CD4-positive, alpha-beta T cell treated with Interleukin-1 beta for 1 hour (primary cell): ENCODE results near the gene MFSD2B.
A peak's percentile ranks its signal among the peaks of the same experiment; 100 is the strongest.
"Not testable (repeated sequence)": the region's sequence is repeated elsewhere in the genome, so short reads cannot be mapped to it uniquely, and the experiment has no call there.

ENCODE experiments used
- DNase-seq, 2 donors: peaks; one replicate each; pipeline ENCODE4 v3.0.0-alpha.2; 2020 to 2022

Gene MFSD2B, protein sequence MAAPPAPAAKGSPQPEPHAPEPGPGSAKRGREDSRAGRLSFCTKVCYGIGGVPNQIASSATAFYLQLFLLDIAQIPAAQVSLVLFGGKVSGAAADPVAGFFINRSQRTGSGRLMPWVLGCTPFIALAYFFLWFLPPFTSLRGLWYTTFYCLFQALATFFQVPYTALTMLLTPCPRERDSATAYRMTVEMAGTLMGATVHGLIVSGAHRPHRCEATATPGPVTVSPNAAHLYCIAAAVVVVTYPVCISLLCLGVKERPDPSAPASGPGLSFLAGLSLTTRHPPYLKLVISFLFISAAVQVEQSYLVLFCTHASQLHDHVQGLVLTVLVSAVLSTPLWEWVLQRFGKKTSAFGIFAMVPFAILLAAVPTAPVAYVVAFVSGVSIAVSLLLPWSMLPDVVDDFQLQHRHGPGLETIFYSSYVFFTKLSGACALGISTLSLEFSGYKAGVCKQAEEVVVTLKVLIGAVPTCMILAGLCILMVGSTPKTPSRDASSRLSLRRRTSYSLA

DNA sequence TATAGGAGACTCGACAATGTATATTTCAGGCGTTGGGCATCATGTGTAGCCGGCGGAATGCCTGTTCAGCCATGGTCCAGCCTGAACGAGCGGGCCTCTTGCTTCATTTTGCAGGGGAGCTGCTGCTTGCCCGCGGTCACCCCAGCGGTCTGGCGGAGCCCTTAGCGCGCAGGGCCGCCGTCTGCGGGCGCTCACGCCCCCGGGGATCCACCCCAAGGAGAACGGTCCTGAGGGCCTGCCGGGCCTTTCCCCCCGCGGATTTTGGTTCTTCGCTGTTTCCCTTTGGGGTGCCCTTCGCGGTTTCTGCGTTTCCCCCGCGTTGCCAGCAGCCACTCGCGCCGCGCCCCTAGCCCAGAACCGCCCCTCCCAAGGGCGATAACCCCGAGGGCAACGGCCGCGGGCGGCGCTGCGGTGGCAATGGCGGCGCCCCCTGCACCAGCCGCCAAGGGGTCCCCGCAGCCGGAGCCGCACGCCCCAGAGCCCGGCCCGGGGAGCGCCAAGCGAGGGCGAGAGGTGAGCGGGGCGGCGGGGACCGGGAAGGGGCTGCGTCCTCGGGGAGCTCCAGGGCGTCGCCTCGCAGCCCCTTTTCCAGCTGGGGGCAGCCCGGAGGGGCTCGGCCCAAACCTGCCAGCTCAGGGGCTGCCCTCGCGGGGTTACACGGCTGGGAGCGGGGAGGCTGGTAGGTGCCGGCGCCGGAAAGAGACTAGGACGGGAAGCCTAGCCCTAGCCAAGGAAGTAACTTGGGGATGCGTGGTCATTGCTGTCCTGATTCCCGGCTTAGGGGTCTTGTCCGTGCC is at the start of gene MFSD2B:
Gene MFSD2B, plus strand, starts transcription at position 406 of the 797 bp plus-strand sequence. Its CDS starts 12 bp downstream, at position 418.
- no peak for DNase-seq

- no peak for DNase-seq
Measured at GRCh38 chr2:23967846-23968245, 42.0 kb upstream of the MFSD2B start.

GRCh38 chr2:23976883-23977282 is 33.0 kb upstream of the MFSD2B start:
- no peak for DNase-seq

- DNase-seq = peak in 1 of 2 donors; percentile 35
Measured at GRCh38 chr2:23988371-23988770, 21.5 kb upstream of the MFSD2B start.

DNA sequence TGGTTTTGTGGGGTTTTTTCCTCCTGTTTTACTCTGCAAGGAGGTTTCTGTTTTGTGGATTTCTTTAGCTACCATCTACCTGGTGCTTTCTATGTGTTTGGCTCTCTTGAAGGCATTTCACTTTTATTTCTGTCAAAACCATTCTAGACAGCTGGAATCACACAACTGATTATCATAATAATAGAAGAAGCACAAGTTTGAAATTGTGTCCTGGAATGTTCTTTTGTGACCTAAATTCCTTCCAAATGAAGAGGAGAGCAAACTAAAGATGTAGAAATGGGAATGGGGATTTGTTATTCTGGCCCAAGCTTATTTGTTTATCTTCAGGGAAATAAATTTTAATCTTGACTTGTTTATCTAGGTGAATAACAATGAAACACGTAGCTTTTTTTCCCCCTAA is 17.0 kb upstream of the MFSD2B start:
- no peak for DNase-seq

DNA sequence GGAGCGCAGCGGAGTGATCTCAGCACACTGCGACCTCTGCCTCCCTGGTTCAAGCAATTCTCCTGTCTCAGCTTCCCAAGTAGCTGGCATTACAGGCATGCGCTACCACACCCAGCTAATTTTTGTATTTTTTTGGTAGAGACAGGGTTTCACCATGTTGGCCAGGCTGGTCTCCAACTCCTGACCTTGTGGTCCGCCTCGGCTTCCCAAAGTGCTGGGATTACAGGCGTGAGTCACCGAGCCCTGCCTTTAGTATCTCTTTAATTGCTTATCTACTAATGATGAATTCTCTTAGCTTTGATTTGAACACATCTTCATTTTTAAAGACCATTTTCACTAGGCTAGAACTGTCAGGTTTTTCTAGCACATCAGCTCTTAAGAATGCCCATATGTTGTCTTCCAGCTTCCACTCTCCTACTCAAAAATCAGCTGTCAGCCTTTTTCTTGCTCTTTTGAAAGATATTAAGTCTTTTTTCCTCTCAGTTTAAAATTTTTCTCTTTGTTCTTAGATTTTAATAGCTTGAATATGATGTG is 16.1 kb upstream of the MFSD2B start:
- no peak for DNase-seq

DNA sequence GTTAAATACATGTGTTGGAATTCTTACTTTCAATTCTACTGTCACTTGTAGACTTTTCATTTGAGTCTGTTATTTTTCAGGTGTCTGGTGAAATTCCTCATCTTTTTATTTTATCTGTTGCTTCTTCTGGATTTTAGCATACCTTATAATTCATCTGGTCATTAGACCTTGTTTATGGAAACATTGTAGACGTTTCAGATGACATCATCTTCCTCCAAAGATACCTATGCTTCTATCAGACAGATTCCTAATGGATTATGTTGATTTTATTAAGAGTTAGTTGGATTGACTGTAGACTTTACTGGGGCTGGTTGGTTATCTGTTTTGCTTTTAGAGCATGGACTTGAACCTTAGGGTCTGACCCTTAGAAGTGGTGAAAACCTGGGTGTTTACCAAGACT is 15.3 kb upstream of the MFSD2B start:
- DNase-seq = no peak

DNA sequence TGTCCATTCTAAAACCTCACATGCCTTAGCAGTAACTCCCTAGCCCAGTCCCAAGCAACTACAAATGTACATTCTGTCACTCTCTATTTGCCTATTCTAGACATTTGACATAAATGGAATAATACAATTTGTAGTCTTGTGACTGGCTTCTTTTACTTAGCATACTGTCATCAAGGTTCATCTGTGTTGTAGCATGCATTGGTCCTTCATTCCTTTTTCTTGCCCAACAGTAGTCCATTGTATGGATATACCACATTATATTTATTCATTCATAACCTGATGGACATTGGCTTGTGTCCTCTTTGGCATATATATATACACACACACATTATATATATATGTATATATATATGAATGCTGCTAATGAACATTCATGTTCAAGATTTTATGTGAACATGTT is 2.2 kb upstream of the MFSD2B start:
- no peak for DNase-seq

DNA sequence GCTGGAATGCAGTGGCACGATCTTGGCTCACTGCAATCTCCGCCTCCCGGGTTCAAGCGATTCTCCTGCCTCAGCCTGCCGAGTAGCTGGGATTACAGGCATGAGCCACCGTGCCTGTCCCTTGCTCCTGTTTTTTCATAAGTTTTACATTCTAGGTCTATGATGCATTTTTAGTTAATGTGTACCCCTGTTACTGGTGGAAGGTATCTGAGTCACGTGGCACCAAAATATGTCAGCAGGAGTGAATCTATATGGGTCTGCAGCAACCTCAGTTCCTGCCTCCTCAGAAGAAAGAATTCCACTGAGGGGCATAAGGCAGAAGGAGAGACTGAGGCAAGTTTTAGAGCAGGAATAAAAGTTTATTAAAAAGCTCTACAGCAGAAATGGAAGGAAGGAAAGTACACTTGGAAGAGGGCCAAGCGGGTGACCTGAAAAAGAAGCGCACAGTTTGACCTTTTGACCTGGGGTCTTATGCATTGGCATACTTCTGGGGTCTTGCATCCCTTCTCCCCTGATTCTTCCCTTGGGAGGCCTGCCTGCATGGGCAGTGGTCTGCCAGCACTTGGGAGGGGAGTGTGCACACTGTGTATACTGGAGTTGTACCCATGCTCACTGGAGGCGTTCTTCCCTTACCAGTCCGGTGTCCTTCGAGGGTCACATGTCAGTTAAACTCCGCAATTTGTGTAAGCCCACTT is 1.1 kb upstream of the MFSD2B start:
- DNase-seq = no peak

- DNase-seq = no peak
Measured at GRCh38 chr2:24009367-24009679, 562 bp upstream of the MFSD2B start.

GRCh38 chr2:24010477-24011249 is 778 bp downstream of the MFSD2B start:
- no peak for DNase-seq

DNA sequence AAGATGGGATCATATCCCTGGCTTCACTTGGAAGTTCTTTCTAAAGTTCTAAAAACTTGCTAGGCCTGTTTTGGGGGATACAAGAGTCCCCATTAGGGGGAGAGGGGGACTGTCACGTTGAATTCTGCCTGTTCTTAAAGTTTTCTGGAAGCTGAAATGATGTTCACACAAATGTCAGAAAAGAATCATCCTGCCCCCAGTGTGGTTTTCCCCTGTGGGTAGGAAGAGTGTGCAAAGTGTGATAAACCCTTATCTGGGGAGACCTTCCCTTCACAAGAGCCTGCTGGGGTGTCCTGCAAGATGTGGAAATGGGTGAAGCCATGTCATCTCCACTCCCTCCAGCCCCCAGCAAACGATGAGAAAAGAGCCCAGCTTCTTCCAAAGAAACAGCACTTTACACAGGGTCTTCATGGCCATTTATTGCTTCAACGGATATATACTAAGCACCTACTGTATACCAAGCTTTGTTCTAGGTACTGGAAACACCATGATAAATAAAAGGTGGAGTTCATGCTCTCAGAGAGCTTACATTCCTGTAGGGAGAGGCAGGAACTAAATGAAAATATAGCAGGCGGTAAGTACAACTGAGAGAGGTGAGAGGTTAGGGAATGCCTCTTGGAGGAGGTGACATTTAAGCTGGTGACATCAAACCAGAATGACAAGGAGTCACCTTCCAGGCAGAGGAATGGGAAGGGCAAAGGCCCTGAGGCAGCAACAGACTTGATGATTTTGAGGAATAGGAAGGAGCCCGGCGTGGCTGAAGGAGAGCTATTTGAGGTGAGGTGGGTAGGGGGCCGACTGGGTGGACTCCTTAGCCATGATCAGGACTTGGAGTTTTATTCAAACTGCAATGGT is 1.6 kb downstream of the MFSD2B start:
- DNase-seq = no peak

GRCh38 chr2:24012521-24013188 is 2.8 kb downstream of the MFSD2B start:
- DNase-seq = no peak

DNA sequence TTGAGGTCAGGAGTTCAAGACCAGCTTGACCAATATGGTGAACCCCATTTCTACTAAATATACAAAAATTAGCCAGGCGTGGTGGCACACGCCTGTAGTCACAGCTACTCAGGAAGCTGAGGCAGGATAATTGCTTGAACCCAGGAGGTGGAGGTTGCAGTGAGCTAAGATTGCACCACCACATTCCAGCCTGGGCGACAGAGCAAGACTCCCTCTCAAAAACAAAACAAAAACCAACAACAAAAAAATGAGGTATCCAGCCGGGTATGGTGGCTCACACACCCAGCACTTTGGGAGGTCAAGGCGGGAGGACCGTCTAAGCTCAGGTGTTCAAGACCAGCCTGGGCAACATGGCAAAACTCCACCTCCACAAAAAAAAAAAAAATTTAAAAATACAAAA is 5.0 kb downstream of the MFSD2B start:
- DNase-seq = not testable (repeated sequence)

GRCh38 chr2:24015562-24016375 is 5.9 kb downstream of the MFSD2B start:
- DNase-seq = no peak

DNA sequence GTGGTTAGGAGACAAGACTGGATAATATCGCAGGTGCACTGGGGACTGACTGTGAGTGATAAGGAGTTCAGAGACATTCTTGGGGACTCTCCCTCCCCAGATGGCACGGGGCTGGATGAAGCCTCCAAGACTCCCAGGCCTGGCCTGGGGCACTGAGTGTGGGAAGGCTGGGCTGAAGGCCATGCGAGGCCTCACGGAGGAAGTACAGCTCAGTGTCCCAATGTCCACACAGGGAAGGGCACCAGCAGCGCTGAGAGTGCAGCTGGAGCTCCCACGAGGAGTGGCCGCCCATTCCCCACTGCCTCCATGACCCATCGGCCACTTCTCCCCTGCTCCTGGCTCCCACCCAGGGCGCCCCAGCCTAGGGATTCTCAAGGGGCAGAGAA is 6.5 kb downstream of the MFSD2B start:
- no peak for DNase-seq

- DNase-seq = no peak
Measured at GRCh38 chr2:24016853-24017703, 7.2 kb downstream of the MFSD2B start.

GRCh38 chr2:24017711-24018110 is 7.8 kb downstream of the MFSD2B start:
- no peak for DNase-seq

GRCh38 chr2:24018241-24018640 is 8.4 kb downstream of the MFSD2B start:
- DNase-seq = no peak
